Erythroblast (primary cell): Measurements from ENCODE around the gene TTC7B.

Experiments
- GATA1 ChIP-seq: IDR thresholded peaks from 2 replicates; pipeline ENCODE4 v1.6.1; 2011; ENCODE audit warnings: low read depth, mild to moderate bottlenecking, control low read depth, low read length, moderate library complexity
- POLR2A ChIP-seq: IDR thresholded peaks from 2 replicates; pipeline ENCODE4 v1.6.1; 2011; ENCODE audit warnings: mild to moderate bottlenecking, low read length

- TF ChIP-seq POLR2A (no peak), GATA1 (no peak)
These were observed 83.0 kb downstream of the TTC7B start for GRCh38 chr14:90733139-90733808.
